Cerebellar cortex (tissue), 1 donor: ENCODE results near the gene MYBPC1.

Source experiments
- DNase-seq: peaks from one replicate; pipeline ENCODE4 v3.0.0-alpha.2; 2015; ENCODE audit warnings: low spot score

The MYBPC1 gene

DNA sequence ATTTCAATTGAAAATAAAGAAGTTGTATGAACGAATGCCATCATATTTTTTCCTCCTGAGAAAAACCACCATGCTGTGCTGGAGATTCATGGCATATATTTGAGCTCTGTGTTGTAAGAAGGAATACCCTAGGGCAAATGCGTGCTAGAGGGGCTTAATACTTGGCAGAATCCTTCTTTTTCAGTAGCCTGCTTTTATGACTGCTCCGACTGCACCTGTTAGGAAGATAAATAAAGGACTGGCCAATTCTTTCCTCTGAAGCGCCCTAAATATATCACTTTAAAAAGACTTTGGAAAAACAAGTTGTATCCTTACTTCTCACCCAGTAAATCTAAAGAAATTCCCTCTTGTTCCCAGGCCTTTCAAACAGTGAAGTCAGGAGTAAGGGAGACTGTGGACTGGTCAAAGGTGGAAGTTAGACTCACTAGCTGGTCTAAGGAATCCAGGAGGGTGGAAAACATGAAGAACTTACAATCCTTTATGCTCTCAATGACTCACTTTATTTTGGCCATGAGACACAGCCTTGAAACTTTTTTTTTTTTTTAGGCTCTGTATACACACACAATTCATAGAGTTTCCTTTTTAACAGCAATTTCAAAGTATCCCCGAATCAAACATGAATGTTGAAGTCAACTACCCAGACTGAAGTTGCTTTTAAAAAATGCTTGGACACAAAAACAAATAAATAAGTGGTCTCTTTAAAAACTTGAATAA is 5.2 kb downstream of the MYBPC1 start:
- no peak for DNase-seq

DNA sequence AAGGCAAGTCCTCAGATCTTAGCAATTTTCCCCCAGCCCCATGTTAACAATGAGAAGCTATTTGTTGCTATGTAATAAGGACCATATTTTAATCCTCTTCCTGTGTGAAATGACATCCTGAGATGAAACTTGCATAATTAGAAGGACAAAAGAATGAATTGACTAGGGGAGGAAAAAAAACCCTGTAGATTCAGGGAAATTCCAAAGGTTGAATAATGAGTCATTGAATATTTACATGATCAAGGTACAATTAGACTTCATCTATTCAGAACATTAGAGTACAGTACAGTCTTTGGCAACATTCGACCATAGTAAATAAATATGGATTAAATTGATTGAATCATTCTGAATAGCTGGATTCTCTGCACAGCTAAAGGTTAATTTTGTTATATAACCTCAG is 9.4 kb downstream of the MYBPC1 start:
- no peak for DNase-seq

DNA sequence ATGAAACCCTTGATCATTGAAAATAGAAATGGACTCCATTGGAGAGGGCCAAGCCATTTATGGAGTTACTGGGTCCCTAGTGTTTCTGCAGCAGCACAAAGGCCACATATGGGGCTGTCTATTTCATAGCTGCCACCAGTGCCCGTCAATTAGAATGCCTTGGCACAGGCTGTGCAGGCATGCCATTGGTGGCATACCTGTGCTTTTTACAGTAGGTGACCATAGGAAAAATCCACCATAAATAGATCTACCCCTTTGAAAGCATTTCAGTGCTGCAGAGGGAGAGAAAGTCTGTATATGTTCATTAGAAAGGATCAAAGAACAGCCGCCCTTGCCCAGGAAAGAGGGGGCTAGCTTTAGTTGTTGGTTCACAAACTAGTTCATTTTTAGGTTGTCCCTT is 13.1 kb downstream of the MYBPC1 start:
- no peak for DNase-seq

DNA sequence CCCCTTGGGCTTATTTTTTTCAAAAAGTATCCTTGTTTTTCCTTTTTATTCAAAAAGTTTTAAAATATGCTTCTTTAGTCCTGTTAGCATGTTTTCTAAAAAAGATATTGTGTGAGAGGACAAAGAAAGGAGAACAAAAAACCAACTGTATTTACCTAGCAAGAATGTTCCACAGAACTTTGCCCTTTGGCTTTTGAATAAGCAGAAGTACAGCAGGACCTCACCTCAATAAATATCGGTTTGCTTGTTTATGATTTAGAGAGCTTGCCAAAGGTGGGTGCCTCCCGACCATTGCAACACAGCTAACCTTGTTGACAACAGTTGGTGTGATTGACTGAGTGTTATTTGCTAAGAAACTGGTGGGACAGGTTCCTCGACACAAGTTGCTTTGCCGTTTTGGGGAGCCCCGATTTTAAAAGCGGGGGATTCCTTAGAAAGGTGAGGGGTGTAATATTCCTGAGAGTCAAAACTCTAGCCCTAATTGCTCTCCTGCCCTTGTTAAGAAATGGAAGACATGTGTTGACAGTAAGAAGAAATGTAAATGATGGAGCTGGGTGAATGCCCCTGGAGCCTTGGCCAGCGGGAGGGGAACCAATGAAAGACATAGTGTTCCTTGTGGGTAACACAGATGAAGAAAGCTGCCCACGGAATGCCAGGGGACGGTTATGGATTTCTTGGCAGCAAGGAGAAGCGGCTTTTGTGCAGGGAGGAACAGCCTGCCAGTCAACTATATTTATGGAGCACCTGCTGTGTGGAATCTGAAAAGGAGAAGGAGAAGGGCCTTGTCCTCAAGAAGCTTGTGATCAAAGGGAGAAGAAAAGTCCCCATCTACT is 13.7 kb downstream of the MYBPC1 start:
- no peak for DNase-seq

DNA sequence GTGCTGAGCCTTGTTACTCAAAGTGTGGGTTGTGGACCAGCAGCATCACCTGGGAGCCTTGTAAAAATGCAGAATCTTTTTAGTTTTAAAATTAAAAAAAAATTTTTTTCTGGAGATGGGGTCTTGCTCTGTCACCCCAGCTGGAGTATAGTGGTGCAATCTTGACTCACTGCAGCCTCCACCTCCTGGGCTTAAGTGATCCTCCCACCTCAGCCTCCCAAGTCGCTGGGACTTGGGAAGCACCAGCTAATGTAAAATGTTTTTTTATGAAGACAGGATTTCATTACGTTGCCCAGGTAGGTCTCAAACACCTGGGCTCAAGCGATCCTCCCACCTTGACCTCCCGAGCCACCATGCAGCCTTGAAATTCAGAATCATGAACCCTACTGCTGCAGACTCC is 14.4 kb downstream of the MYBPC1 start:
- DNase-seq, result no peak

DNA sequence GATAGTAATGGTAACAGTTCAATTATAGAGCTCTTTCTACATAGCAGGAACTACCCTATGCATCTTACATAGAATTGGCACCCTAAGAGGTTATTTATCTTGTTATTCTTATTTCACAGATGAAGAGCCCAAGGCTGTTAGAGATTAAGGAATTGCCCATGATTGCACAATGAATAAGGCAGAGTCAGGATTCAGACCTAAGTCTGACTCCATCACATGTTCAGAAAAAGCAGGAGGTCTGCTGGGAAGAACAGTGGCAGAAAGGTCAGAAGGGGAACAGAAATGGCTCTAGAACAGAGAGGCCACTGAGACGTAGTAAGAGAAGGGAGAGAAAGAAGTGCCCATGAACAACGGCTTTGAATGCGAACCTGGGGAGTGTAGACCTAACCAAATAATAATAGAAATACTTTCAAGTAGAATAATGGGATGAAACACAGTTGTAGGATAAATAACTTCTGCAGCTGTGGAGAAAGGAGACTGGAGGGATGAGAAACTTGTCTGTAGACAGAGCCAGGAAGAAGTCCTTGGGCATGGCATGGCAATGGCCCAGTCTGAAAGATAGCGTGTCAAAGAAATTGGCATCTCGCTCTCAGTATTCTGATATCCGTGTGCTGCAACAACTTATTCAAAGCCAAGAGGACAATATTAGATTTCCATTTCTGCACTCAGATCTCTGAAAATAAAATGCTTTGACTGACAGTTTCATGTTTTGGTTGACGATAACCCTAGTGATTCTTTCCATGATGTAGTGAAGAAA is 17.6 kb downstream of the MYBPC1 start:
- no peak for DNase-seq

DNA sequence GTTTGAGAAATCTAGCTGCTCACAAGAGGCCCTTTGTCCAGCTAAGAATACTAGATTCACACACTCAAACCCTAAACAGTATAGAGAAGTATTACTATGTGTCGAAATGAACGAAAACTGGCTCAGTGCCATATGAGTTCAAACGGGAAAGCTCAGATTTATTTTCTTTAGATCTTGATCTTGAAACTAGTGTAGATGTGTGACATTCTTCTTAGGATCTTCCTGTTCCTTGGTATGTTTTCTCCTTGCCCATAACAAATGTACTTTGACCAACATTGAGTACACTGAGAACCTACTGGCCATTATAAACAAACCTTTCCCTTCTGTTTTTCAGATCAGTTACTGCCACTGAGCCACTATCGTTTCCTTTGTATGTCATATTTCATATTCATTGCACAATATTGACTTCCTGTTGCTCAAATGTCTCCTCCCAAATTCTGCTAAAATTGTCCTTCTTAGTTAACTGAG is 21.3 kb downstream of the MYBPC1 start:
- DNase-seq, result no peak

DNA sequence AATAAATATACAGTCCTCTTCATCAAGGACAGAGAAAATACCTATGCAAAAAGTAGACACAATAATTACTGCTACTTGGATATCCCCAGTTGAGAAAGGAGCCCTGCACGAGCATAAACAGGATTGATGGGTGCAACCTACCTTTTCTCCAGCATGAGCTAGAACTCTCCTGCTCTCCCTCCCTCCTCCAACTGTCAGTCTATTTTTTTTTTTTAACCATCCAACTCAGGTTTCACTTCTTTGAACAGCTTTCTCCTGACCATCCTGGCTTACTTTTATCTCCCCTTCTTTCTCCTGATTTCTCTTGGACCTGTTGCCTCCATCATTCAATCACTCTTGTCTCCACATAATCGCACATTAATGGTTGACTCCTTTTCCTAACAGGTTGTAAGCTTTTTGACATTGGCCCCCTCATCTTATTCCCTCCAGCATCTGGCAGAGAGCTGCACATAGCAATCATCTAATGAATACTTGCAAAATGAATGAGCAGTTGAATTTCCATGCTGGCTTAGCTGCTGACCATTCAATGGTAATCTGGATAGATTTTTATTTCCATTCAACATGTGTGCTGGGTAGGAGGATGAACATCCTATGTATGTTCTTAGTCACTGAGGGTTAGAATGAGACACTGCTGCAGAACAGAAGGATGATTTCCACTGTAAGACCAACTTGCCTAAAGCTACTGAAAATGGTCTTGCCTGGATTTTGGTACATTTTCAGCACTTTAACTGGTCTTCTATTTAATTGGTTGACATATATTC is 24.4 kb downstream of the MYBPC1 start:
- no peak for DNase-seq

DNA sequence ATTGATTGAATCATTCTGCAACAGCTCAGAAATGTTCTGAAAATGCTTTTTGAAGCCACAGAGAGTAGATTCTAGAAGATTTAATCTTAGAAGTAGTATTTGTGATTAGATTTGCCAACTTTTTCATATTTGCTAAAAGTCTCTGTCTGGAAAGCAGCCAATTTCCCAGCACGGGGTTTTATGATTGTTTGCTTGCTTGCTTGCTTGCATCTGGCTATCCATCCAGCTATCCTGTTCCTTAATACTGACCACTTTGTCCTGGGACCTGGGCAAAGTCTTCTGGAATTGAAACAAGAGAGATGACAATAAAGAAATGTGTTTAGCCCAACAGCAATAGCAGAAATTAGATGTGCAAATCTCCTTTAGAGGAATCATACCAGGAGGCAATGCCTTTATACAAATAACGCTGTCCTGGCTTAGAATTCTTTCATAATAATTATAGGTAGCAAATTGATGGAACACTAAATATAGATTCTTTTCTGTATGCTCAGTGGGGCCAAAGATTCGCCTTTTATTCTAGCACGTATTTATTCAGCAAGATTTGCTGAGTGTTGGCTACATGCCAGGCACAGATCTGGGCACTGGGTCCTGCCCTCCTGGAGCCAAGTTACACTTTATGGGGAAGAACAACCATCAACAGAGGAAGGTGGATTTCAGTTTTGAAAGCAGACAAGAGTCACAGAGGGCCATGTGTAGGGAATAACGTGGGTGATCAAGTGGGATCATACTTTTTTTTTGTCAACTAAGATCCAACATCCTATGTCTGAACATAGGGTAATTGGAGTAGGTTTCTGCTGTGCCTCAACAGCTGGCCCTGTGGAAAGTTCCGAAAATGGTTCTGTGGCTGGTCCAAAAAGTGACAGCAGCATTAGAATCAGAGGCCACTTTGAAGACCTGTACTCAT is 25.3 kb downstream of the MYBPC1 start:
- no peak for DNase-seq

DNA sequence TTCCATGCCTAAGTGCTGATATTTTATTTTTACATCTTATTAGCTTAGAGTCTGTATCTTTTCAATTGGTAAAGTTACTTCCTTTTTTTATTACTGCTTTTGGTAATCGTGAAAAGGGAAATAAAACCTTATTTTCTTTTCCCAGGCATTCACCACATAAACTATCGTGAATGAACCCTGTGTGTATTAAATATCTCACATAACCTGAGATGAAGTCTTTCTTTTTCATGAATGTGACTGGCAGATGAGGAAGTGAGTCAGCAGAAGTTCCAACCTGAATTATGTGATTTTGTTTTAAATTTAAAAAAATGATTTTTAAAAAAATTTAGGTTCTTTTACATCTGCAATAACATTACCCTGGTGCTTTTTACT is 26.0 kb downstream of the MYBPC1 start:
- no peak for DNase-seq

DNA sequence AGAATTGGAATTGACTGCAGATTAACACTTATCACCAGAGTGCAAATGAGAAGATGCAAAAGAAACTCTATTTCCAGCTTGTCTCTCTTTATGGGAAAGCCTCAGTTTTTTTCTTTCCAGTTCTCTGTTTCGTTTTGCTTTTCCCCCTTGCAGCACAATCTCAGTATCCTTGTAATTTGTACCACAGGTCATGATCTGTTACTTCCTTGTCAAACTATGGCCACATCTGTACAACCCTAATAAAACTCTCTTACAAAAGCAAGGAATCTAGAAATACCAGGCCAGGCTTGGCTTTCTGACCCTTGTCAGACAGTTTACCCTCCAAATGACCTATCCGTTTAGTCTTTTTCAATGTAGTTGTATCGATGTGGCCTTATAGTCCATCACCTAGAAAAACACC is 33.9 kb downstream of the MYBPC1 start:
- no peak for DNase-seq

DNA sequence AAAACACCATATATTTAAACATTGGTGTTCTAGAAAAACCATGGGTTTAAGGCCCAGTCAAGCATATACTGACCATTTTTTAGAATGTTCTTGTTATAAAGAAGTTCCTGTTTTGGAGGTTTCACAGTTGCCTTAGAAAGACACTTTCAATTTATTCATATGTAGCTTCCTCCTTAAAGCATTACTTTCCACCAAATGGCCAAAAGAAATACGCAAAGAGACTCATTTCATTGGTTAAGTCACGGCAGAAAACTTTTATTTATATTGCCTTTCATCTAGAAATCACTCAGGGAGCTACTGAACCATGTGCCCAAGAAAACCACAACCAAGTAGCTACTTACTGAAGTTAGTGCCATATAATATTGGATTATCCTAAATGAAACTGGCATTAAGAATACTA is 40.0 kb downstream of the MYBPC1 start:
- no peak for DNase-seq

DNA sequence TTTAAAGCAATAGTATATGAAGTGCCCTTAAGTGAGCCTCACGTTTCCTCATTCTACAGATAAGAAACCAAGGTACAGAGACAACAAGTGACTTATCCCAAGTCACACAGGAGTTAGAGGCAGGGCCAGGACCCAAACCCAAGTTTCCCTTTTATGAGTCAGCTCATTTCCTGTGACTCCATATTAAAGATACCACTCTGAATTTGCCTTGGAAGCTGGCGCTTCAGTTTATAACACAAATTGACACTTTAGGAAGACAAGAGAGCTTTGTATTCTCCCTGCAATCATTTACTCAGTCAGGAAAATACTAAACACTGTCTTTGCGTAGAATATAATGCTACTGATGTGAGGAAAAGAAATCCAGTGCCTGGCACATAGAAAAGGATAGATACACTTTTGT is 43.2 kb downstream of the MYBPC1 start:
- no peak for DNase-seq

DNA sequence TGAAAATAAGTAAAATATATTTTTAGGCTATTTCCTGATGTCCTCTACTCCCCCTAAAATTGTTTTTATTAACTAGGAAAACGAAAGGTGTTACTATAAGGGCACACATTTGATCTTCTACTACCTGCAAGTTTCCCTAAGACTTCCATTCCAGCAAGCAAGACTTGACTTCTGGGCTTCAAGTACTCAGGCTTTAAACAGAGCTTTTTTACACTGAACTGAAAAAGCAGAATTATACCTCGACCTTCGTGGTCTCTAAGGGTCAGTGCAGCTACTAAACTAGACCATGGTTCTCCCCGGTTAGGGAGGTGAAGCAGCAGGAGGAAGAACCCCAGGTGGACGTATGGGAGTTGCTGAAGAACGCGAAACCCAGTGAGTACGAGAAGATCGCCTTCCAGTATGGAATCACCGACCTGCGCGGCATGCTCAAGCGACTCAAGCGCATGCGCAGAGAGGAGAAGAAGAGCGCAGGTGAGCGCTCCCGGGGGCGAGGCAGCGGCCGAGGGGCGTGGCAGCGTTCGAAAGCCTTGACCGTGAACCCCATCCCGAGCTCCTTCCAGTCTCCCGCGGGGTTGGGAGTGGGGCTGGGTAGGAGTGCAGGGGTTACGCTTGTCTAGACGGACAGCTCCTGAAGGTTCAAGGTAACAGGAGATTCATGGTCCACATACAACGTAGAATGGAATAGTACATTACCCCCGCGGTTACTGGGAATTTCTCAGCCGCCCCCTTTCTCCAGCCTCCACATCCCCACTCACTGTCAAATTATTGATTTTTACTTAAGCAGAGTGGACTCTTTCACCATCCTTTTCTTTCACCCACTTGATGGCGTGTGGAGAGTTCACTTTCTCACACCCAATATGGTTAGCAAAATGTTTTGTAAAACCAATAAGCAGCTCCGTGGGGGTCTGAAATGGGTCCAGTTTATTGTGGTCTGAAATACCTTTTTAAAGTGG is 47.6 kb downstream of the MYBPC1 start:
- DNase-seq, result no peak

DNA sequence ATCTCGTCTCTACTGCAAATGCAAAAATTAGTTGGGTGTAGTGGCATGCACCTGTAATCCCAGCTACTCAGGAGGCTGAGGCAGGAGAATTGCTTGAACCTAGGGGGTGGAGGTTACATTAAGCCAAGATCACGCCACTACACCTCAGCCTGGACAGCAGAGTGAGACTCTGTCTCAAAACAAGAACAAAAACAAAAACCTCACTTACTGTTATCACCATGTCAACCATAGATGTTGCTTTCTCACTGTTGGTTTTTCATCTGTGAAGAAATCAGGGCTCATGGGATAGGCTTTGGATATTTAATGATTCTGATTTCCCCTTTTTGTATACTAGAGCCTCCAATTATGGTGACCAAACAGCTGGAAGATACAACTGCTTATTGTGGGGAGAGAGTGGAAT is 52.9 kb downstream of the MYBPC1 start:
- DNase-seq, result no peak

DNA sequence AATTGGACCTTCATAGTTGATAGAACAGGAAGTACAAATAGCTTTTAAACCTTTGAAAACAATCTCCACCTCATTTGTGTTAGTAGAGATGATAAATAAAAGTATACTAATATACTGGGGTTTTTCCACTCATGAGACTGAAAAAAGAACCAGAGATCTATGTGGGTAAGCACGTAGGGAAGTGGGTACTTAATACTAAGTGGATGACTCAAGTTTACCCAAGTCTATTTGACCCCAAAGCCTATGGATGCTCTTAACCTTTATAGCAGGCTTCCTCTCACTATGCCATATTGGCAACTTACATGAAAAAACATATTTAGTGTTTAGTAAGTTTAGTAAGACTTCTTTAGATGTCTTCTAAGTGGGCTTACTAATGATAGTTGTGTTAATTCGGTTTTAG is 53.4 kb downstream of the MYBPC1 start:
- no peak for DNase-seq

DNA sequence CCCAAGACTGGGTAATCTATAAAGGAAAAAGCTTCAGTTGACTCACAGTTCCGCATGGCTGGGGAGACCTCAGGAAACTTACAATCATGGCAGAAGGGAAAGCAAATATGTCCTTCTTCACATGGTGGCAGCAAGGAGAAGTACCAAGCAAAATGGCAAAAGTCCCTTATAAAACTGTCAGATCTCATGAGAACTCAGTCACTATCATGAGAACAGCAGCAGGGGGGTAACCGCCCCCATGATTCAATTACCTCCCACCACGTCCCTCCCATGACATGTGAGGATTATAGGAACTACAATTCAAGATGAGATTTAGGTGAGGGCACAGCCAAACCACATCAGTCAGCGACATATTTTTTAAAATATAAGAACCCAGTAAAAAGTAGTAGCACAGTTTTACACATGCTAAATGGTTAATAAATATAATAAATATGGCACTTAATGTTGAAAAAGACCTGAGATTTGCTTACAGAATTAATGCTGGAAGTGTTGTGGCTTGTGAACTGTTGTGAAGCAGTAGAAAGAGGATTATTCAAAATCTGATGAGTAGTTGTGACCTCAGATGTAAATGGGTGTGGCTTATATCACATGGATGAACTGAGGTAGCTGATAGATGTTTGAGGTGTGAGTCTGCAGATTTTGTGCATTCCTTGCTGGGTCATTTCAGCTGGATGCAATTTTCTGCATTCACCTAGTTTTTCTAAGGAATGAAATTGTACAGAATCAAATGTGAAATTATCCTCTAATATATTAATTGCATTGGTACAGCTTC is 55.8 kb downstream of the MYBPC1 start:
- DNase-seq, result no peak

DNA sequence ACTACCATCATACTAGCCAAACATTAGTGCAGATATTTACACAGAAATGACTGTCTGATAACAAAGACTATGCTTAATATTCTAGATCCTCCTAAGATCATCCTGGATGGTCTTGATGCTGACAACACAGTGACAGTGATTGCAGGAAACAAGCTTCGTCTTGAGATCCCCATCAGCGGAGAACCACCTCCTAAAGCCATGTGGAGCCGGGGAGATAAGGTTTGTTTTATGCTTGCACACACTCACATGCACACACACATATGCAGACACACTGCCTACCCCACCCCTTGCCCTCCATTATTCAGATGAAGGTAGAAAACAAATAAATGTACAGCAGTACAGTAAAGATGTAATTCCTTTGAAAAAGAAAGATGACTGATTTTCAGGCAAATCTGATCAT is 58.3 kb downstream of the MYBPC1 start:
- no peak for DNase-seq

DNA sequence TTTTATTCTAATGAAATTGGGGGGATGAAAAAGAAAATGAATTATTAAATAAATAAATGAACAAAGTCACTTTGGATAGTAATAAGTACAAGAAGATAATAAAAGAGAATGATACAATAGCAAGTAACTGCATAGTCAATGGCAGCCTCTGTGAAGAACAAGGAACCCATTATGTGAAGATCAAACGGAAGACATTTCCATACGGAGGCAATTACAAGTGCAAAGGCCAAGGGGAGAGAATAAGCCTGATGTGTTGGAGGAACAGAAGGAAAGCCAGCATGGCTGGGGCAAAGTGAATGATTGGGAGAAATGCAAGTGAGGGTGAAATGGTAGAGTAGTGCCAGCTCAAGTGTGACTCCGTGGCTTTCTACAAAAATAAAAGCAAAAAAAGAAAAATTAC is 58.7 kb downstream of the MYBPC1 start:
- DNase-seq, result no peak
